Spleen (tissue), 11 donors: ENCODE data around the gene BIN1. TPM values are rescaled to one million over a fixed set of nuclear protein-coding genes. Genes with fewer than 3 reads are reported as not detected.

ENCODE experiments used
- DNase-seq: peaks from one replicate; pipeline ENCODE4 v3.0.0-alpha.2; 2020
- H3K27ac ChIP-seq, 8 donors: fragments of 200-600 bp; sonication (generic) in 7 of 8; 1 replicate in 4 of 8; 2 replicates in 4 of 8; pipeline versions ENCODE4 v1.5.0 to v1.8.0; 2016 to 2021; ENCODE audit warnings: inconsistent platforms in 4 of 8, mild to moderate bottlenecking in 4 of 8, moderate library complexity in 1 of 8
- H3K27me3 ChIP-seq, 7 donors: fragments of 200-600 bp; sonication (generic) in 6 of 7; replicated peaks in 1 of 7; 1 replicate in 4 of 7; 2 replicates in 3 of 7; pipeline versions ENCODE4 v1.5.0 to v1.8.0; 2016 to 2021; ENCODE audit warnings: inconsistent platforms in 3 of 7, mild to moderate bottlenecking in 1 of 7
- H3K36me3 ChIP-seq, 6 donors: fragments of 200-600 bp; sonication (generic) in 5 of 6; 1 replicate in 4 of 6; 2 replicates in 2 of 6; pipeline versions ENCODE4 v1.5.0 to v1.8.0; 2016 to 2021; ENCODE audit warnings: inconsistent platforms in 2 of 6
- H3K4me1 ChIP-seq, 6 donors: fragments of 200-600 bp; sonication (generic) in 5 of 6; 1 replicate in 3 of 6; 2 replicates in 3 of 6; pipeline versions ENCODE4 v1.5.0 to v1.8.0; 2016 to 2021; ENCODE audit warnings: inconsistent platforms in 3 of 6
- H3K4me3 ChIP-seq, 8 donors: fragments of 200-600 bp; sonication (generic) in 7 of 8; 1 replicate in 4 of 8; 2 replicates in 4 of 8; pipeline versions ENCODE4 v1.5.0 to v1.8.0; 2016 to 2021; ENCODE audit warnings: inconsistent platforms in 4 of 8, mild to moderate bottlenecking in 4 of 8, moderate library complexity in 2 of 8
- H3K9me3 ChIP-seq, 8 donors: fragments of 200-600 bp; sonication (generic) in 7 of 8; 1 replicate in 4 of 8; 2 replicates in 4 of 8; pipeline versions ENCODE4 v1.5.0 to v1.8.0; 2016 to 2021; ENCODE audit warnings: inconsistent platforms in 4 of 8
- POLR2A ChIP-seq, 3 donors: fragments of 450-650 bp; IDR thresholded peaks; one replicate each; pipeline ENCODE4 v1.5.1; 2017; ENCODE audit warnings: antibody characterized with exemption in 3 of 3, mild to moderate bottlenecking in 1 of 3
- POLR2AphosphoS5 ChIP-seq, 3 donors: sonication (generic); formaldehyde crosslinking; IDR thresholded peaks; one replicate each; pipeline ENCODE4 v1.5.1; 2017; ENCODE audit warnings: antibody characterized with exemption in 3 of 3
- WGBS, 5 donors: extraction: QIAGEN DNeasy Blood & Tissue Kit in 3 of 5; methylation state at CpG; one replicate each; pipeline versions ENCODE4 v1.1.5 to v1.1.7; 2013 to 2018; 5-methylcytosine and 5-hydroxymethylcytosine counted together
- intact Hi-C: fragments of 100-400 bp; cut with DNase I; formaldehyde crosslinking; loops from one replicate; pipeline ENCODE4 v1.15.0; 2023; ENCODE audit warnings: low total_unique reads
- polyA plus RNA-seq, 3 donors: library from polyadenylated mRNA; stranded (reverse); fragments of 200-250 nt; gene quantifications; one replicate each; pipeline ENCODE4 v1.2.1, GENCODE V29; 2013
- total RNA-seq, 7 donors: library from RNA; depleted of rRNA in 3 of 7; stranded (reverse); fragments of >200 nt in 3 of 7; fragmentation: NEBNext Ultra II Directional in 4 of 7; extraction: Animal tissue kit (Norgen Biotek cat#: 25700) in 4 of 7; gene quantifications; one replicate each; pipeline versions ENCODE4 v1.1.0 to v1.2.1, GENCODE V29; 2016 to 2021
- TF ChIP-seq, protein P1 (sequence below), 11 experiments: fragments of 200-600 bp in 7 of 11; fragments of 450-650 bp in 4 of 11; sonication (generic) in 4 of 11; IDR thresholded peaks in 8 of 11; conservative IDR thresholded peaks in 3 of 11; 1 replicate in 7 of 11; 2 replicates in 4 of 11; pipeline versions ENCODE4 v1.4.0 to v1.8.0; 2016 to 2021; ENCODE audit warnings: antibody characterized with exemption in 11 of 11, inconsistent platforms in 4 of 11, mild to moderate bottlenecking in 1 of 11
- donor health status: healthy with polysubstance abuse.
- donor health status: DM: no; HTN: no; CAD: no; lungs with moderate emphysema.
- donor health status: DM: no; HTN: no; CAD: no.
- donor health status: Bipolar disorder and iron deficiency.
- donor health status: healthy.
- donor health status: DM: no; HTN: no; CAD: no.
- donor health status: DM: yes; HTN: yes; CAD: no.

Gene BIN1
- total and polyA plus RNA-seq, 10 donors: 57.2 to 123 (median 70.4) TPM

DNA sequence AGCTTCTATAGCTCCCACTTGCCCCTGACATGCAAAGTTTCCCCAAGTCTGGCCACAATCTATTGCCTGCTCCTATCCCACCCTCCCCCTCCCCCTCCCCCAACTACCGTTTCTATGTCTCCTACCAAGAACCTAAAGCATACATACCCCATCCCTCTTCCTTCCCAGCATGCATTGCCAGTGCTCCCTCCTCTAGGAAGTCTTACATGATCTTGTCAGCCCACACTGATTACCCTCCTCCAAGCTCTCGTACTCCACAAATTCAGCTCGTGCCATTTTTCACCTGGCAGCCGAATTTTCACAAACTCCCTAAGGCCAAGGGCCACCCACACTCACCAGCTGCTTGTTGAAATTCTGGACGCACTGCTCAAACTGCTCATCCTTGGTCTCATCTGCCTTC lies 30.7 kb downstream of the BIN1 start:
- WGBS, 5 donors: 93 to 98% (median 96%) methylated on average over 5 of the region's 5 CpGs
- Histone ChIP-seq H3K27ac (peak overlapping the region in 1 of 8 donors; percentile 27), H3K9me3 (no peaks in the 10 kb centered on the region), H3K4me1 (peaks cover 32 to 97% (median 61%) of the 10 kb centered on the region in 6 donors), H3K27me3 (no peaks in the 10 kb centered on the region), H3K36me3 (peaks cover 0 to 57% (median 16%) of the 10 kb centered on the region in 6 donors), H3K4me3 (no peak overlapping the region)
- intact Hi-C loops: no loop called here
- TF ChIP-seq, protein P1, sequence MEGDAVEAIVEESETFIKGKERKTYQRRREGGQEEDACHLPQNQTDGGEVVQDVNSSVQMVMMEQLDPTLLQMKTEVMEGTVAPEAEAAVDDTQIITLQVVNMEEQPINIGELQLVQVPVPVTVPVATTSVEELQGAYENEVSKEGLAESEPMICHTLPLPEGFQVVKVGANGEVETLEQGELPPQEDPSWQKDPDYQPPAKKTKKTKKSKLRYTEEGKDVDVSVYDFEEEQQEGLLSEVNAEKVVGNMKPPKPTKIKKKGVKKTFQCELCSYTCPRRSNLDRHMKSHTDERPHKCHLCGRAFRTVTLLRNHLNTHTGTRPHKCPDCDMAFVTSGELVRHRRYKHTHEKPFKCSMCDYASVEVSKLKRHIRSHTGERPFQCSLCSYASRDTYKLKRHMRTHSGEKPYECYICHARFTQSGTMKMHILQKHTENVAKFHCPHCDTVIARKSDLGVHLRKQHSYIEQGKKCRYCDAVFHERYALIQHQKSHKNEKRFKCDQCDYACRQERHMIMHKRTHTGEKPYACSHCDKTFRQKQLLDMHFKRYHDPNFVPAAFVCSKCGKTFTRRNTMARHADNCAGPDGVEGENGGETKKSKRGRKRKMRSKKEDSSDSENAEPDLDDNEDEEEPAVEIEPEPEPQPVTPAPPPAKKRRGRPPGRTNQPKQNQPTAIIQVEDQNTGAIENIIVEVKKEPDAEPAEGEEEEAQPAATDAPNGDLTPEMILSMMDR (IDR thresholded peaks at IDR 0.05 in 8 of 11, conservative IDR thresholded peaks at IDR 0.05 in 3 of 11): no peak
- TF ChIP-seq POLR2AphosphoS5 (IDR thresholded peaks at IDR 0.05): no peak
- no peak for TF ChIP-seq POLR2A (IDR thresholded peaks at IDR 0.05)
- no peak for DNase-seq

DNA sequence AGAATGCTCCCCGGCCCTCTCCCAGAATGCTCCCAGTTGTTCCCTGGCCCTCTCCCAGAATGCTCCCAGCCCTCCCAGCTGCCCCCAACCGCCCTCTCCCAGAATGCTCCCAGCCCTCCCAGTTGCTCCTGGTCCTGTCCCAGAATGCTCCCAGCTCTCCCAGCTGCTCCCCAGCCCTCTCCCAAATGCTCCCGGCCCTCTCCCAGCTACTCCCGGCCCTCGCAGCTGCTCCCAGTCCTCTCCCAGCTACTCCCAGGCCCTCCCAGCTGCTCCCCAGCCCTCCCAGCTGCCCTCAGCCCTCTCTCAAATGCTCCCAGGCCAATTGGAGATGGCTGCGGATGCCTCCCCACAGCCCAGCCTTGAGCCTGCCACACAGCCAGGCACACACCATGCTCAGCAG lies 31.1 kb downstream of the BIN1 start:
- DNase-seq: no peak
- peaks cover 32 to 97% (median 60%) of the 10 kb centered on the region in 6 donors for H3K4me1 ChIP-seq
- H3K36me3 ChIP-seq: peaks cover 0 to 61% (median 19%) of the 10 kb centered on the region in 6 donors
- TF ChIP-seq, protein P1 (IDR thresholded peaks at IDR 0.05 in 8 of 11, conservative IDR thresholded peaks at IDR 0.05 in 3 of 11): no peak
- H3K9me3 ChIP-seq: no peaks in the 10 kb centered on the region
- no peak overlapping the region for H3K4me3 ChIP-seq
- no peaks in the 10 kb centered on the region for H3K27me3 ChIP-seq
- WGBS, 5 donors: 87 to 99% (median 93%) methylated on average over 6 of the region's 6 CpGs
- intact Hi-C loops: no loop called here
- peak overlapping the region in 1 of 8 donors; percentile 5 for H3K27ac ChIP-seq

DNA sequence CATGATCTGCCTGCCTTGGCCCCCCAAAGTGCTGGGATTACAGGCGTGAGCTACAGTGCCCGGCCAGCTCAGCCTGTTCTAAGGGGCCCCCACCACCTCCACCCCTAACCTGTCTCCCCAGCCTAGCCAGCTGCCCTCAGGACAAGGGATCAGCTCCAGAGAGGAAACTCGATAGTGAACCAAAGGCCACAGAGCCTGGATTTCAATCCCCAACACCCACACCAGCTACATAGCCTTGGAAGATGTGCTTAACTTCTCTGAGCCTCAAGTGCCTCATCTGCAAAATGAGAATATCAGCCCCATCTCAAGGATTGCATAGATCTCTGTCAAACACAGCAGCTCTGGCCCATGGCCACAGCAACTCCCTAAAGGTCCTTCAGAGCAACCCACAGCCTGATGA lies 32.0 kb downstream of the BIN1 start:
- Histone ChIP-seq H3K27ac (peak overlapping the region in 3 of 8 donors; percentile 18 to 24 (median 18)), H3K9me3 (no peaks in the 10 kb centered on the region), H3K27me3 (no peaks in the 10 kb centered on the region), H3K36me3 (peaks cover 0 to 70% (median 26%) of the 10 kb centered on the region in 6 donors), H3K4me1 (peaks cover 30 to 97% (median 59%) of the 10 kb centered on the region in 6 donors), H3K4me3 (no peak overlapping the region)
- TF ChIP-seq POLR2A (IDR thresholded peaks at IDR 0.05) (no peak), POLR2AphosphoS5 (IDR thresholded peaks at IDR 0.05) (no peak)
- TF ChIP-seq, protein P1 (IDR thresholded peaks at IDR 0.05 in 8 of 11, conservative IDR thresholded peaks at IDR 0.05 in 3 of 11): no peak
- DNase-seq: no peak
- 70 to 96% (median 83%) methylated on average over 3 of the region's 3 CpGs for WGBS, 5 donors
- intact Hi-C loops: no loop called here

DNA sequence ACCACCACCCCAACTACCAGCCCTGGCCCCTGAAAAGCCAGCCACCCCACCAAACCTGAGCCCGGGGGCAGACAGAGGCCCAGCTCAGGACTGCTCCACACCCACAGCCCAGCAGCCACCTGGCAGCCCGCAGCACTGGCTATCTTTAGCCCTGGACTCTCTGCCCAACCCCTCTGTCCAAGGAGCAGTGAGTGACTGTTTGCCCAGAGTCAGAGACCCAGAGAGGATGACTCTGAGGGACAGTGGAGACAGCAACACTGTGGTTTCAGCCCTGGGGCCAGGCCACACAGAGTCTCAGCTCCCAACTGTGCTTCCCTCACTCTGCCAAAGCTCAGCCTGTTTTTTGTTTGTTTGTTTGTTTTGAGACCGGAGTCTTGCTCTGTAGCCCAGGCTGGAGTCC lies 32.6 kb downstream of the BIN1 start:
- no peak for DNase-seq
- H3K9me3 ChIP-seq: no peaks in the 10 kb centered on the region
- intact Hi-C loops: no loop called here
- TF ChIP-seq, protein P1 (IDR thresholded peaks at IDR 0.05 in 8 of 11, conservative IDR thresholded peaks at IDR 0.05 in 3 of 11): no peak
- TF ChIP-seq POLR2AphosphoS5 (IDR thresholded peaks at IDR 0.05) (no peak), POLR2A (IDR thresholded peaks at IDR 0.05) (no peak)
- WGBS, 5 donors: 77 to 89% (median 85%) methylated on average over 3 of the region's 3 CpGs
- H3K27me3 ChIP-seq: no peaks in the 10 kb centered on the region
- peaks cover 24 to 97% (median 57%) of the 10 kb centered on the region in 6 donors for H3K4me1 ChIP-seq
- H3K4me3 ChIP-seq: no peak overlapping the region
- peak overlapping the region in 2 of 8 donors; percentile 1 to 24 for H3K27ac ChIP-seq
- H3K36me3 ChIP-seq: peaks cover 0 to 76% (median 28%) of the 10 kb centered on the region in 6 donors
